GOT3 (cell line): ENCODE measurements around the gene SPPL3.

ENCODE experiments used
- DNase-seq: peaks from one replicate; lab custom pipeline; 2025; ENCODE audit warnings: mixed read lengths; lab: John Stamatoyannopoulos, UW

SPPL3 gene

DNA sequence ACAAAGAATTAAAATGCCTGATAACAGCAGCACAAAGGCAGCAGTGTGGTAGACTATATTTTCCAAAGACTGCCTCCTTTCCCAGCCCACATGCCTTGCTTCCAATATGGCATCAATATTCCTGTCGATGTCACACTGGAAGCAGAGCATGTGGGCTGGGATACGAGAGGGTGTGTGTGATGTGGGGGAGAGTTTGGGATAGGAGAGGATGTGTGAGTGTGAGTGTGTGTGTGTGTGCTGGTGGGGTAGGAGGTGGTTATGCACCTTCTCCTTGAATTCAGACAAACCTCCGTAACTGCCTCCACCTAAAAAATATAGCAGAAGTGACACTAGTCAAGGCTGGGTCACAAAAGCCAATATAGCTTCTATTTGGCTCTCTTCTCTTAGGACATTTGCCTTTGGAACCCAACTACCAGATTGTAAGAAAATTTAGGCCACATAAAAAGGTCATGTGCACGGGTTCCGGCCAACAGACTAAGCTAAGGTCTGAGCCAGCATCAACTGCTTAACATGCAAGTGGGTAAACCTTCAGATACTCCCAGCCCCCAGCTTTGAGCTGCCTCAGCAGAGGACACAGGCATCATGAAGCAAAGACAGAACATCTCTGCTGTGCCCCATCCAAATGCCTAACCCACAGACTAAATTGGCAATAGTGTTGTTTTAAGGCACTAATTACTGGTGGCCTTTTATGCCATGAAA is 29.5 kb downstream of the SPPL3 start:
- DNase-seq = no peak

DNA sequence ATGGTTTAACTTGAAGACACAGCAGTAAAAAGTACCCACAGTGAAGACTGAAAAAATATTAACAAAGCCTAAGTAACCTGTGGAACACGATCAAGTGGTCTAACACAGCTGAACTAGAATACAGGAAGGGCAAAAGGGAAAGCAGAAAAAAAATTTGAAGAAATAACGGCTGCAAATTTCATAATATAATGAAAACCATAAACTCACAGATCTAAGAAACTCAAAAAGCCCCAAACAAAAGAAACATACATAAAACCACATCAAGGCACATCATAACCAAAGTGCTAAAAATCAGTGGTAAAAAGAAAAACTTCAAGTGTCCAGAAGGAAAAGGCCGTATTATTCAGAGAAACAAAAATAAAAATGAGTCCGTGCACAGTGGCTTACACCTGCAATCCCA is 30.9 kb downstream of the SPPL3 start:
- DNase-seq = no peak

DNA sequence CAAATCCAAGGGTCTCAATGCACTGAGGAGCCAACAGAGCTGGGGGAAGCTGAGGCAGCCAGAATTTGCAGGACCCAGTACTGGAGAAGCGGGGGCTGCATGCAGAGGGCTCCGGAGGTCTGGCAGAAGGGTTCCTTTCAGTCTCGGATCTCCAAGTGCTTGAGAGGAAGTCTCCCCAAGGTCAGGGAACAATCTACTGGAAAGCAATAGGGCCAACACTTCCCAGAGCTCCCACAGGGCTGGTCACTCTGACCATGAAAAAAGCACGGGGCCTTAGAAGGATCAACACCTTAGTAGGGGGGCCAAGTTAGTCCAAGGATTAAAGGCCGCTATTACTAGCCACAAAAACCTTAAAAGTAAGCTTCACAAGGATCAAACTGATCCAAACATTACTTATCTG is 31.7 kb downstream of the SPPL3 start:
- DNase-seq = no peak

GRCh38 chr12:120870415-120870814 is 33.7 kb downstream of the SPPL3 start:
- DNase-seq = no peak

DNA sequence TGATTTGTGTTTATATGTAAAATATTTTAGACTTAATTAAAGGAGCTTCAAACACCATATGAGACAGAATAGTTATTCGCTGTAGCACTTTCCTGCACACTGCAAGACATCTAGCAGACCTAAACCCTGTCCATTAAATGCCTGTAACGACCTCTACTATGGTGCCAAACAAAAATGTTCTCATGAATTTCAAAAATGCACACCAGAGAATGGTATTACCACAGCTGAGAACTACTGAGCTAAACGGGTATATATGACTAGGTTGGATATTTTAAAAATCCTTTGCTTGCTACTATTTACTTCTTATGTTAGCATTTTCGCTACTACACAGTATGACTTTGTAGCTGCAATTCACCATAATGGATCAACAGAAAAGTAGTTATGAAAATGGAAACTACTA is 34.8 kb downstream of the SPPL3 start:
- no peak for DNase-seq

DNA sequence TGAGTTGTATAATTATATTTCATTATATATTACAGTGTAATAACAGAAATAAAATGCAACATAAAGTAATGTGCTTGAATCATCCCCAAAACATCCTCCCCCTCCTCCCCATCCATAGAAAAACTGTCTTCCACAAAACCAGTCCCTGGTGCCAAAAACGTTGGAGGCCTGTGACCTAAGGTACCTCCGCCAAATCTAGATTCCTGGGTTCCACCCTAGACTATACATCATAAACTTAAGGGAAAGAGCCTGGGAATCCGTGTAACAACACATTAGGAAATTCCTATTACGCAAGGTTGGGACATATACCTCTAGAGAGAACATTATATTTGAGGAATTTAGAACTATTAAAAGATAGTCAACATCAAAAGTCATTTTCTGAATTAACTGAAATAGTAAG is 38.0 kb downstream of the SPPL3 start:
- no peak for DNase-seq

DNA sequence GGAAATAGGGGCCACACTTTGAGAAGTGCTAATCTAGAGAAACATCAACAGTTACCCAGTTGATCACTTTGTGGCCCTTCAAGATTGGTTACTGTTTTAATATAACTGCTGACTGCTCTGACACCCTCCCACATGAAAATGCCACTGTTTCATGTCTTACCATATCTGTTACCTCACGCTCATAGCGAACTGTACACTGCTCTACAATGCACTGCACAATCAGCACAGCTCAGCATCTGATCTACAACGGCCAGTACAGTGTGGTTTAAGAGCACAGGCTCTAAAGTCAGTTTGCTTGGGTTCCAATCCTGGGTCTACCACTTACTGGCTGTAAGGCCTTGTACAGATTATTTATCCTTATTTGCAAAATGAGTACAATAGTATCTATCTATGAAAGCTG is 39.1 kb downstream of the SPPL3 start:
- DNase-seq = no peak

GRCh38 chr12:120862664-120863063 is 41.5 kb downstream of the SPPL3 start:
- no peak for DNase-seq

DNA sequence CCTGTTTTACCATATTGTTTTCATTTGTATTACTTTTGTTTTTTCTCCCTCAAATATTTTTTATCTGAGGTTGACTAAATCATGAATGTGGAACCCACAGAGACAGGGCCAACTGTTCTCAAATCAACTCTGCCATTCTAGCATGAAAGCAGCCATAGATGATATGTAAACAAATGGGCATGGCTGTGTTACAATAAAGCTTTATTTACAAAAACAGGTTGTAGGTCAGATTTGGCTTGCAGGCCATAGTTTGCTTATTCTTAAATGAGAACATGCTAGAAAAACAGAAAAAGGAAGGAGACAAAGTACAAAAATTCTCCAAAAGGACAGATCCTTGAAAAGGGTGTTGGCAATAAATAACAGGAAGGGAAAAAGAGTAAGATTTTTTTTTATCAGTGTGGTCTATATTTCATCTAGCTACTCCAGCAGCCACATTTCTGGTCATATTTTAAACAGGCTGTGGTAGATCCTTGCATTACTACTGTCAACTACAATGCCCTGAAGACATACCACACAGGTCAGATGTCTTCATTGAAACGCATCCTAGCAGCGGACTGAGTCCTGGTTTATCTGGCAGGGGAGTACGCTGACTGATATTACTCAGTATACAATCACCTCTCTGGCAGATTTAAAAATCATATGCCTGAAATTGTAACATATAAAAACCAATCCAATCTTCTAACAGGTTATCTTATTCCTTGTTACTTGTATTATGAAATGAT is 42.9 kb downstream of the SPPL3 start:
- DNase-seq = no peak

GRCh38 chr12:120858306-120859088 is 45.7 kb downstream of the SPPL3 start:
- no peak for DNase-seq

DNA sequence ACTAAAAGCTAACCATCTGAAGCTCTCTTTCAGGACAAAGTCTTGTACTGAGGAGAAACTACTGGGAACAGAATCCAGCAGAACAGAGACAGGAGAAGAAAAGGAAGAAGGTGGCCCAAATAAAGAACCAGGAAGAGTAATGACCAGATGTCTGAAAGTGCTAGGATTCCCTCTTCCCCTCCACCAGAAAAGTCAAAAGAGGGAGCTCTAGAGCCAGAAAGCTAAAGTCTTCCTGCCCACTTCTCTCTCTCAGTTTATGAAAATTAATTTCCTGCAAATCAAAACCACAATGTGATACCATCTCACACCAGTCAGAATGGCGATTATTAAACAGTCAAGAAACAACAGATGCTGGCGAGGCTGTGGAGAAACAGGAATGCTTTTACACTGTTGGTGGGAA is 47.2 kb downstream of the SPPL3 start:
- DNase-seq = no peak

- DNase-seq = no peak
Measured at GRCh38 chr12:120855823-120856588, 48.2 kb downstream of the SPPL3 start.

GRCh38 chr12:120854804-120855203 is 49.4 kb downstream of the SPPL3 start:
- no peak for DNase-seq

GRCh38 chr12:120853188-120853587 is 51.0 kb downstream of the SPPL3 start:
- DNase-seq = no peak

DNA sequence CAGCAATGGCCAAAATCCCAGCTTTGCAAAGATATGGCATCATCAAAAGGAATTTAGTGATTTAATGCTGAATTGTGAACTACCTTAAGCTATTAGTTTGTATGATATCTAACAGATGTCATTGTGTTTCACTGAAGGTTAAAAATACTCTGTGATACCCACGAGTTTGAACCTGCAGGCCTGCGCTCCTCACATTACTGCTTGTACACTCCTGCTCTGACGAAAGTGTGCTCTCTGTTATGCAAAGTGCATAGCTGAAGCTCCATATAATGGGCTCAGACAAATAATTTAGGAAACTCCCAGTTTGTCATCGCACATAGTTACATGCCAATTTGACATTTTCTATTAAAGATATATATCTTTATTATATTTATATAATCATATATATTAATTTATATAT is 52.2 kb downstream of the SPPL3 start:
- no peak for DNase-seq

GRCh38 chr12:120851444-120851843 is 52.7 kb downstream of the SPPL3 start:
- DNase-seq = no peak

DNA sequence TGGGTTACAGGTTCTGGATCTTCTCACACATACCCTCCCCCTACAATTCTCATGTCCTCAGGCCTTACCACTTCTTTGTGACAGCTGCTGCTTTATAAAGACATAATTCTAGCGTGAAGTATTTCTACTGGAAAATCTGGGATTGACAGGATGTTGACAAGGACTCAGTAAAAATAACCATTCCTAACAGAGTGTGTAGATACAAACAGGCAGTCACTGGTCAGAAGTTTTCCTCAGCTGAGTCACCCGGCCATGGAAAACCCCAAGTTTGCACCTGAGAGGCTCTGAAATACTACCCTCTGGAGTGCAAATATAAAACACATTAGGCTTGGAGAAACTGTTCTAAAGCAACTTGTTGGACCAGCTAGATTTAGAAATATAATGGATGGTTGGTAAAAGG is 54.4 kb downstream of the SPPL3 start:
- no peak for DNase-seq

DNA sequence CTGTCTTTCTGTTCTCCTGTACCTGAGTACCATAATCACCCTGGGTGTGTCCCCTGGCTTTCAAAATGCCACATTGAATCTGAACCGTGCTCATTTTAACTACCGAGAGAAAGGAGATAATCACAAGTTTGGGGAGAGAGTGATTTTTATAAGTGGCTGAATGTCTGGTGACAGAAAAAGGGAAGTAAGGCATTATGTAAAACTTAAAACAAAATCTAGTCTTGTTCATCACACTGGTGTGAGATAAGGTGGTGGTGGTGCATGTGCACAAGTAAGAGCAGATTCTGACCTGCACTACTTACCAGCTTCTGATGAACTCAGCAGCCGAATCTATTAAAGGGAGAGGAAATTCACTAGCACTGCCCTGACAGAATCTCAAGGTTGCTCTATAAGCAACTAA is 56.3 kb downstream of the SPPL3 start:
- DNase-seq = no peak

- DNase-seq = no peak
Measured at GRCh38 chr12:120847392-120847791, 56.8 kb downstream of the SPPL3 start.

DNA sequence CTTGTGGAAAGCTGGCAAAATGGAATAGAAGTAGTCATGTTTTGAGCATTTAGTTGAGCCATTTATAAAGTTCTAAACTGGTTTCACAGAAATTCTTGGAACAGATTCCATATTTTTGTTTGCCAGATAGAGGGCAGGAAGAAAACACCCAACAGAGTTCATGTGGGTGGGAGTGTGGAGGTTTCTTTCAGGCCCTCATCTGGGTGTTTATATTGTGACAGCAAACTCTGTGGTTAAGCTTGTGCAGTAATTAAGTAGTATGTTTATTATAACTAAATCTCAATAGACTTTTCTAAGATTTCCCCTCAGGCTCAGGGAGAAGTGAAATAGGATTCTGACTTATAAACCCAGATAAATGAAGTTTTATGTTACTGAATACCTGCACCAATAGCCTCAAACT is 57.4 kb downstream of the SPPL3 start:
- no peak for DNase-seq

- DNase-seq = no peak
Measured at GRCh38 chr12:120845696-120846095, 58.5 kb downstream of the SPPL3 start.

- no peak for DNase-seq
Measured at GRCh38 chr12:120844768-120845449, 59.2 kb downstream of the SPPL3 start.
